Muscle layer of duodenum (tissue), 2 donors: Measurements from ENCODE around the gene CMTM2.

Source experiments
- H3K27ac ChIP-seq: one replicate; pipeline ENCODE4 v1.7.0; 2013; ENCODE audit warnings: mild to moderate bottlenecking, low read length
- H3K27me3 ChIP-seq: one replicate; pipeline ENCODE4 v1.7.0; 2013; ENCODE audit warnings: low read depth, mild to moderate bottlenecking, control low read depth, low read length
- H3K36me3 ChIP-seq, 2 donors: one replicate each; pipeline ENCODE4 v1.7.0; 2013; ENCODE audit warnings: low read length in 2 of 2, control low read depth in 1 of 2, mild to moderate bottlenecking in 1 of 2; ENCODE audit not compliant: insufficient read depth in 2 of 2, control insufficient read depth in 1 of 2
- H3K4me1 ChIP-seq, 2 donors: one replicate each; pipeline ENCODE4 v1.7.0; 2013; ENCODE audit warnings: low read length in 2 of 2, mild to moderate bottlenecking in 2 of 2, control low read depth in 1 of 2, moderate library complexity in 1 of 2; ENCODE audit not compliant: insufficient read depth in 2 of 2, control insufficient read depth in 1 of 2
- H3K4me3 ChIP-seq, 2 donors: one replicate each; pipeline ENCODE4 v1.7.0; 2013; ENCODE audit warnings: low read length in 2 of 2, low read depth in 1 of 2, mild to moderate bottlenecking in 1 of 2
- H3K9me3 ChIP-seq, 2 donors: one replicate each; pipeline ENCODE4 v1.7.0; 2013; ENCODE audit warnings: low read length in 2 of 2, control low read depth in 1 of 2, mild to moderate bottlenecking in 1 of 2; ENCODE audit not compliant: control insufficient read depth in 1 of 2
- donor health status: healthy.

CMTM2 gene, protein sequence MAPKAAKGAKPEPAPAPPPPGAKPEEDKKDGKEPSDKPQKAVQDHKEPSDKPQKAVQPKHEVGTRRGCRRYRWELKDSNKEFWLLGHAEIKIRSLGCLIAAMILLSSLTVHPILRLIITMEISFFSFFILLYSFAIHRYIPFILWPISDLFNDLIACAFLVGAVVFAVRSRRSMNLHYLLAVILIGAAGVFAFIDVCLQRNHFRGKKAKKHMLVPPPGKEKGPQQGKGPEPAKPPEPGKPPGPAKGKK

DNA sequence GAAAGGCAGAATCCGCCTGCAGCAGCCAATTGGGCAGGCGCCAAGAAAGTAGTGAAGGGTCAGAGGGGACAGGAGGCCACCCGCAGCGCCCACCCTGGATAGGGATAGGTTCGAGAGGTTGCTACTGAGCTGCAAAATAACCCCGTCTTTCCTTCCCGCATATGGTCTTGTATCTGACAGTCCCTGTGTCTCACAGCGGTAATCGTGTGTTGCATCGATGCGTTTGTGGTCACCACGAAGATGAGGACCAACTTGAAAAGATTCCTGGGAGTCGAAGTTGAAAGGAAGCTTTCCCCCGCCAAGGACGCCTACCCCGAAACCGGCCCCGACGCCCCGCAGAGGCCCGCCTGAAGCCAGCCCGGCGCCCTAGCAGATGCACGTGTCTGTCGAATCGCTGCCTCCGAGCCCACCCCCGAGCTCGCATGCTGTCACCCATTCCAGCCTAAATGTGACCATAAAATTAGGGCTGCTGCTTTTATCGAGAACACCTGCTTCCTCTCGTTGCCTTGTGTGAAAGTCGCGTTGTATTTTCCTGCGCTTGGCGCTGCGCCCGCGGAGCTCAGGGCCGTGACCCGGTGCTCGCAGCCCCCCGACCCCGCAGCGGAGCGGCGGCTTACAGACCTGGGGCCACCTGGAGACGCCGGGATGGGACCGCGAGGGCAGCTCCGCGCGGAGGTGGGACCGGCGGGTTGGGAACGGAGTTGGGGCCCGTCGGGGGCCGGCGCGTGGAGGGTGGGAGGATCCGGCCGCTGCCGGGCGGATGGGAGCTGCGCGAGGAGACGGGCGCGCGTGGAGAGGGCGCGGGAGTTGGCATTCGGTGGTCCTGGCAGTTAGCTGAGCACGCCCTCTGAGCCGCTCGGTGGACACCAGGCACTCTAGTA lies at the start of gene CMTM2:
Gene CMTM2 (plus strand): TSS at position 813 of the 881 bp plus-strand sequence. CDS start 145 bp downstream, outside the sequence.
- H3K9me3 ChIP-seq, result no peaks in the 10 kb centered on the region
- no peak within 1 kb of the TSS for H3K27ac ChIP-seq
- peak within 1 kb of the TSS in 1 of 2 donors; percentile 56 for H3K4me3 ChIP-seq

DNA sequence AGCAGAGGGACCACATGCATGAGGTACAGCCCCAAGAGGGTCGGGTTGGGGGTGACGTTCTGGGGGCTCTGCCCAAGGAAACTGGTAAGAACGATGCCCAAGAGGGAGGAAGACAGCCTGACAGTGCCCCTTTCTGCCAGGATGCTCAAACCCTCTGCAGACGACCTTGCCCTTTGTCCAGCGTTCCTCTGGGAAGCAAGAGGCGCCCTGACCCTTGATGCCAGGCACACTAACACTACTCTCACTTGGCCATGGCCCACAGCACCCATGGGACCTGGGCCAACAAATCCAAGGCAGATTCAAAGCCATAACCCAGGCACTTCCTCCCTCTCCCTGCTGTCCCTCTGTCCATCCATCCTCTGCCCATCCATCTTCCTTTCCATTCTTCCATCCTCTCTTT lies 49.8 kb upstream of the CMTM2 start:
- Histone ChIP-seq H3K27me3 (no peaks in the 10 kb centered on the region), H3K4me3 (no peak overlapping the region), H3K9me3 (no peaks in the 10 kb centered on the region), H3K27ac (no peak overlapping the region), H3K4me1 (no peaks in the 10 kb centered on the region), H3K36me3 (peaks cover 46 to 68% of the 10 kb centered on the region in 2 donors)

More for the DNA sequence above, at the start of gene CMTM2:
- Histone ChIP-seq H3K4me1 (peaks cover 0 to 10% of the 10 kb centered on the region in 2 donors), H3K36me3 (no peaks in the 10 kb centered on the region), H3K27me3 (peaks cover 20% of the 10 kb centered on the region)

DNA sequence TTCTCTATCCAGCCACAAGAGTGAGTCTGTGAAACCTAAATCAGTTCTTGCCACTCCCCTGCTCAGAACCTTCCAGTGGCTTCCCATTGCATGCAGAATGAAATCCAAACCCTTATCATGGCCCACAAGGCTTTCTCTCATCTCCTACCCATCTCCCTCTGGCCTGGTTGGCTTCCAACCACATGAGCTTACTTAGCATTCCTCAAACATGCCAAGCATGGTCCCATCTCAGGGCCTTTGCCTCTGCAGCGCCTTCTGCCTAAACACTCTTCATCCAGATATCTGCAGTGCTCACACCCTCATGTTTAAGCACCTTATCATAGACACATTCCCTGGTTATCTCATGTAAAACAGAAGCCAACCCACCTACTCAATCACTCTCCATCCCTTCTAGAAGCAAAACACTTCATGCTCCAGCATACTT lies 44.9 kb upstream of the CMTM2 start:
- Histone ChIP-seq H3K9me3 (no peaks in the 10 kb centered on the region), H3K36me3 (peaks cover 37 to 52% of the 10 kb centered on the region in 2 donors), H3K27ac (no peak overlapping the region), H3K4me3 (no peak overlapping the region), H3K4me1 (no peaks in the 10 kb centered on the region), H3K27me3 (no peaks in the 10 kb centered on the region)

DNA sequence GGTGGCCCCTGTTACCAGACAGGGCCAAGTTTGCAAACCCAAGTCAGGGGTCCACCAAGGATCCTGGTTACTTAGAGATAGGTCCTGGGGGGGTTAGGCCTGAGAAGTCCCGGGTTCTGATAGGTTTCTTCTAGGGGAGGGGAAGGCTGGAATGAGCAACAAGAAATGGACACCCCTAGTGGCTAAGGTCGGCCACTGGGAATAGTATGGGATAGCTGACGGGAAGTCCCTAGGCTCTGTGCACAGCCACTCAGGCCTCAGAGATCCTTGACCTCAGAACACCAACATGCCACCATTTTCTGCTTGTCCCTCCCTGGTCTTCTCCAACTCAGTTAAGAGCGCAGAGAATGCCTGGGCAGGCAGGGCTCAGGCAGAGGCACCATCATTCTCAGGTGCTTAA lies 42.7 kb upstream of the CMTM2 start:
- no peaks in the 10 kb centered on the region for H3K4me1 ChIP-seq

DNA sequence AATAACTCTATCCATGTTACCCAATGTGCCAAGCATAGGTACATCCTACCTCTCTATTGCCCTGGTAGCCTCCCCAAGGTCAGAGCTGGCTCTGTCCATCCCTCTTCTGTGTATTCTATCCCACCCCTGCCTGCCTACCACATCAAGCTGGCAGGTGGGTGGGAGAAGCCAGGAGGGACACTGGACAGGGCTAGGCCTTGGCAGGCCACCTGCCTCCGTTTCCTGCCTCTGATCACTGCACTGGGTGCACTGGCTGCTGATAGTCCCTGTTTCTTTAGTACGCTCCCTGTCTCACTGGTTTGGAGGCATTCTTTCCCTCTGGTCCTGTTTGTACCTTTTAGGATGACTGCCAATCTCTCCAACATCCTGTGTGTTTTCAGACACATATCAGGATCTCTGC lies 42.0 kb upstream of the CMTM2 start:
- no peaks in the 10 kb centered on the region for H3K4me1 ChIP-seq
- no peaks in the 10 kb centered on the region for H3K9me3 ChIP-seq
- no peak overlapping the region for H3K4me3 ChIP-seq
- H3K36me3 ChIP-seq, result peaks cover 30 to 47% of the 10 kb centered on the region in 2 donors
- H3K27ac ChIP-seq, result no peak overlapping the region
- no peaks in the 10 kb centered on the region for H3K27me3 ChIP-seq

More for the DNA sequence above, 42.7 kb upstream of the CMTM2 start:
- Histone ChIP-seq H3K27ac (no peak overlapping the region), H3K4me3 (no peak overlapping the region), H3K36me3 (peaks cover 28 to 41% of the 10 kb centered on the region in 2 donors), H3K27me3 (no peaks in the 10 kb centered on the region), H3K9me3 (no peaks in the 10 kb centered on the region)

DNA sequence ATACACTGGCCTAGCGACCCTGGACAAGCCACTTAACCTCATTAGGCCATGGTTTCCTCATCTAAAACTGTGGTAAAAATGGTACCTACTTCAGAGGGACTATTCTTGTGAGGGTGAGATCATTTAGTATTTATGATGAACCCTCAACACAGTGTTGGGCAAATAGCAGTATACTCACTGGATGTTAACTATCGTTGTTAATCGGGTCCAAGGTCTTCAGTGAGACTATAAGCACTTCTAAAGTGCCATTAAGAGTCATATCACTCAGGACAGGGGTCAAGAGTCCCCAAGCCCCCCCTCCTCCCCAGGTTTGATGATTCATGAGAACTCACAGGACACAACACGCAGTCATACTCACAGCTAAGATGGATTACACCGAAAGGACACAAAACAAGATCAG lies 40.4 kb upstream of the CMTM2 start:
- peaks cover 30 to 55% of the 10 kb centered on the region in 2 donors for H3K36me3 ChIP-seq
- no peaks in the 10 kb centered on the region for H3K9me3 ChIP-seq
- H3K4me3 ChIP-seq, result no peak overlapping the region
- H3K27ac ChIP-seq, result no peak overlapping the region
- no peaks in the 10 kb centered on the region for H3K27me3 ChIP-seq
- H3K4me1 ChIP-seq, result no peaks in the 10 kb centered on the region

DNA sequence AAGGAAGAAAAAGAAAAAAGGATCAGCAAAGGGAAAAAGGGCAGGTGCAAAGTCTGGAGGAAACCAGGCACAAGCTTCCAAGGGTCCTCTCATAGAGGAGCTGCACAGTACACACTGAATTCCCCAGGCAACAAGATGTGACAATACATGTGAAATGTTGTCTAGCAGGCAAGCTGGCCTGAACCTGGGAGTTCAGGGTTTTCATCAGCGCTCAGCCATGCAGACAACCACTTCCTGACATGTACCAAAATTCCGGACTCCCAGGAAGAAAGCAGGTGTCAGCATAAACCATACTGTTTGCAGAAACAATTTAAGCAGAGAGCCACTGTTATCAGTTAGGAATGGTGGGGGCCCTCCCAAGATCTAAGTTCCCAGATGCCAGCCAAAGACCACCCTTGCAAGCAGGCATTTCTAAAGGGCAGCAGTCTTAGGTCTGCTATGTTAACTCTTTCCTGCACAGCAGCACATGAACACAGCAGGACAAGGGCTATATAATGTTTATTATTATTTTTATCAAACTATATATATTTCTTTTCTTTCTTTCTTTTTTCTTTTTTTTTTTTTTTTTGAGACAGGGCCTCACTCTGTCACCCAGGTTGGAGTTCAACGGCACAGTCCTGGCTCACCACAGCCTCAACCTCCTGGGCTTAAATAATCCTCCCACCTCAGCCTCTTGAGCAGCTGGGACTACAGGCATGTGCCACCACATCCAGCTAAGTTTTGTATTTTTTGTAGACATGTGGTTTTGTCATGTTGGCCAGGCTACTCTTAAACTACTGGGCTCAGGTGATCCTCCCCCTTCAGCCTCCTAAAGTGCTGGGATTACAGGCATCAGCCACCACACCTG lies 39.4 kb upstream of the CMTM2 start:
- H3K27ac ChIP-seq, result no peak overlapping the region
- no peak overlapping the region for H3K4me3 ChIP-seq
- no peaks in the 10 kb centered on the region for H3K27me3 ChIP-seq
- H3K9me3 ChIP-seq, result no peaks in the 10 kb centered on the region
- no peaks in the 10 kb centered on the region for H3K4me1 ChIP-seq
- peaks cover 30 to 52% of the 10 kb centered on the region in 2 donors for H3K36me3 ChIP-seq

DNA sequence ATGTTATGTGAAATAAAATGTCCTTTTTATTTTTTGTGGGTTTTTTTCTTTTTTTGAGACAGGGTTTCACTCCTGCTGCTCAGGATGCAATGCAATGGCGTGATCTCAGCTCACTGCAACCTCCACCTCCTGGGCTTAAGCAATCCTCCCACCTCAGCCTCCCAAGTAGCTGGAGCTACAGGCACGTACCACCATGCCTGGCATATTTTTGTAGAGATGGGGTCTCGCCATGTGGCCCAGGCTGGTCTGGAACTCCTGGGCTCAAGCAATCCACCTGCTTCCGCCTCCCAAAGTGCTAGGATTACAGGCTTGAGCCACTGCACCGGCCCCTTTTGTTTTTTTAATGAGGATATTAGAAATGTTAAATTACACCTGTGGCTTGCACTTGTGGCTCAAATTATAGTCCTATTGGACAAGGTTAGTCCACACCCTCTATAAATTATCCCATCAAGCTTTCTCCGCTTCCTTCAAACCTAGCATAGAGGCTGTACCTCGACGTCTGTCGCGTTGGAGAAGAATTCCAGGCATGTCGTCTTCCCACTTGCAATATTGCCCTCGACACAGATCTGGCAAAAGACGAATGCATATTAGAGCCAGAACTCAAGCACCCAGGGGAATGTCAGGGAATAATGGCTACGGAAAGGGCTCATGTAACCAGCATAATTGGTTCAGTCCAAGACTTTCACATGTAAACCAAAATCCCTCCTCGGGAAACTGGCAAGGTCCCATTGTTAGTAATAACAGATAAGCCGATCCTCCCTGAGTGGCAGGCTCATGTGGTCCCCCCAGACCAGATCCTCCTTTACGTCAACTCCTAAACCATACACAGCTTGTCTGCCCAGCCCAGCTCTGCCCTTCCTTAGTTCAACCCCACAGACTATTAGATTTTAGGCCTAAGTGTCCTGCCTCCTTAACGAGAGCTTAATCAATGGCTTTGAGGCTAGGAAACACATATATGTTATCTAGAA lies 37.6 kb upstream of the CMTM2 start:
- no peaks in the 10 kb centered on the region for H3K27me3 ChIP-seq
- H3K9me3 ChIP-seq, result no peaks in the 10 kb centered on the region
- no peaks in the 10 kb centered on the region for H3K4me1 ChIP-seq
- no peak overlapping the region for H3K4me3 ChIP-seq
- no peak overlapping the region for H3K27ac ChIP-seq
- H3K36me3 ChIP-seq, result peaks cover 31 to 39% of the 10 kb centered on the region in 2 donors

DNA sequence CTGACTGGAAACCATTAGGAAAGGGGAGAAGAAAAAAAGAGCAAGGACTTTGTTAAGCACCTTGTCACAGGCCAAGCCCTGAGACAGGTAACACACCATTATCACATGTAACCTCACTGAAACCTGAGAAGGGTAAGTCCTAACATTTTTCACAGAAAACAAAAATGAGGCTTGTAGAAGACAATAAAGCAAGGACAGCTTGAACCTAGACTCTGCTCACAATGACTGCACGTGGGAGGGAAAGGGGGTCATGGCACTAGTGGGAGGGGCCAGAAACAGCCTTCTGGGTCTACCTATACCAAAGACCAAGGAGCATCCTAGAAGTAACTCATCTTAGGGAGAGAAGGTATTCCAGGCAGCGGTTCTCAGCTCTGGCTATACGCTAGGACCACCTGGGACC lies 36.9 kb upstream of the CMTM2 start:
- Histone ChIP-seq H3K4me3 (no peak overlapping the region), H3K36me3 (peaks cover 24 to 31% of the 10 kb centered on the region in 2 donors), H3K4me1 (peaks cover 0 to 6% of the 10 kb centered on the region in 2 donors), H3K9me3 (no peaks in the 10 kb centered on the region), H3K27ac (no peak overlapping the region), H3K27me3 (no peaks in the 10 kb centered on the region)

DNA sequence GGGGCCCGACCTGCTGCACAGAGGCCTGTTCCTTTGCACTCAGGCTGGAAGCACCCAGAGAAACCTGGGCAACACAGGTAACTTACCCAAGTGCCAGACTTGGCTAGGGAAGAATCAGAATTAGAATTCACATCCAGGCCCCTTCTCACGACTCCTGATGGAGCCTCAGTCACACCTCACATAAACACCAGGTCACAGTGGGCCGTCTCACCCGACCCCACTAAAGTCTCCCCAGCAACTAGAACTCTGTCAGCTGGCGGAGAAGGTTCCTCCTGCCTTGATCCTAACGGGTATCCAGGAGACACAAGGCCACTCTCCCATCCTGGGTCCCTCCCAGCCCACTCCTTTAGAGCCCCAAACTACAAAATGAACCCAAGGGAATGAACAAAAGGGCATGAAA lies 35.7 kb upstream of the CMTM2 start:
- peaks cover 4 to 17% of the 10 kb centered on the region in 2 donors for H3K4me1 ChIP-seq

More for the DNA sequence above, 35.7 kb upstream of the CMTM2 start:
- H3K27me3 ChIP-seq, result no peaks in the 10 kb centered on the region
- peaks cover 20 to 29% of the 10 kb centered on the region in 2 donors for H3K36me3 ChIP-seq
- H3K4me3 ChIP-seq, result no peak overlapping the region
- H3K9me3 ChIP-seq, result no peaks in the 10 kb centered on the region
- no peak overlapping the region for H3K27ac ChIP-seq
